Measurements from ENCODE around the gene PLIN4. TPM values are rescaled to one million over a fixed set of nuclear protein-coding genes. Genes with fewer than 3 reads are reported as not detected.

PLIN4 gene
- total RNA-seq, 2 experiments from 2014 or later: 0.05 TPM; not detected in 1

DNA sequence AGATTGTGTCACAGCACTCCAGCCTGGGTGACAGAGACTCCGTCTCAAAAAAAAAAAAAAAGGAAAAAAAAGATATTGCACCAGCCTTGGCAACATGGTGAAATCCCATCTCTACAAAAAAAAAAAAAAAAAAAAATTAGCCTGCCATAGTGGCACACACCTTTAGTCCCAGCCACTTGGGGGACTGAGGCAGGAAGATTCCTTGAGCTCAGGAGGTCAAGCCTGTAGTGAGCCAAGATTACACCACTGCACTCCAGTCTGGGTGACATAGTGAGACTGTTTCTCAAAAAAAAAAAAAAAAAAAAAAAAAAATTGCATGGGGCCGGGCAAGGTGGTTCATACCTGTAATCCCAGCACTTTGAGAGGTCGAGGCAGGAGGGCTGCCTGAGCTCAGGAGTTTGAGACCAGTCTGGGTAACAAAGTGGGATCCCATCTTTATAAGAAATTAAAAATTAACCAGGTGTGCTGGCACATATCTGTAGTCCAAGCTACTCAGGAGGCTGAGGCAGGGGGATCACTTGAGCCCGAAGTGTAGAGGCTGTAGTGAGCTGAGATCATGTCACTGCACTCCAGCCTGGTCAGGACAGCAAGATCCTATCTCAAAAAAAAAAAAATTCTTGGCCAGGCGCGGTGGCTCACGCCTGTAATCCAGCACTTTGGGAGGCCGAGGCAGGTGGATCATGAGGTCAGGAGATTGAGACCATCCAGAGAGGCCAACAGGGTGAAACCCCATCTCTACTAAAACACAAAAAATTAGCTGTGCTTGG is 53.3 kb downstream of the PLIN4 start:
- Mint-ChIP-seq H3K4me1 (ENCODE audit: low read depth) (no peaks in the 10 kb centered on the region), H3K36me3 (ENCODE audit: low read depth) (no peaks in the 10 kb centered on the region), H3K4me3 (no peak overlapping the region), H3K27ac (no peak overlapping the region), H3K27me3 (no peaks in the 10 kb centered on the region), H3K9me3 (no peaks in the 10 kb centered on the region)
- intact Hi-C loops (cut with micrococcal nuclease): no loop called here
- ChIA-PET POLR2A (no interaction called here), CTCF (no interaction called here)
- DNase-seq: no peak
- TF ChIP-seq, protein P1, sequence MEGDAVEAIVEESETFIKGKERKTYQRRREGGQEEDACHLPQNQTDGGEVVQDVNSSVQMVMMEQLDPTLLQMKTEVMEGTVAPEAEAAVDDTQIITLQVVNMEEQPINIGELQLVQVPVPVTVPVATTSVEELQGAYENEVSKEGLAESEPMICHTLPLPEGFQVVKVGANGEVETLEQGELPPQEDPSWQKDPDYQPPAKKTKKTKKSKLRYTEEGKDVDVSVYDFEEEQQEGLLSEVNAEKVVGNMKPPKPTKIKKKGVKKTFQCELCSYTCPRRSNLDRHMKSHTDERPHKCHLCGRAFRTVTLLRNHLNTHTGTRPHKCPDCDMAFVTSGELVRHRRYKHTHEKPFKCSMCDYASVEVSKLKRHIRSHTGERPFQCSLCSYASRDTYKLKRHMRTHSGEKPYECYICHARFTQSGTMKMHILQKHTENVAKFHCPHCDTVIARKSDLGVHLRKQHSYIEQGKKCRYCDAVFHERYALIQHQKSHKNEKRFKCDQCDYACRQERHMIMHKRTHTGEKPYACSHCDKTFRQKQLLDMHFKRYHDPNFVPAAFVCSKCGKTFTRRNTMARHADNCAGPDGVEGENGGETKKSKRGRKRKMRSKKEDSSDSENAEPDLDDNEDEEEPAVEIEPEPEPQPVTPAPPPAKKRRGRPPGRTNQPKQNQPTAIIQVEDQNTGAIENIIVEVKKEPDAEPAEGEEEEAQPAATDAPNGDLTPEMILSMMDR (IDR thresholded peaks at IDR 0.05): no peak
- ATAC-seq: no peak

DNA sequence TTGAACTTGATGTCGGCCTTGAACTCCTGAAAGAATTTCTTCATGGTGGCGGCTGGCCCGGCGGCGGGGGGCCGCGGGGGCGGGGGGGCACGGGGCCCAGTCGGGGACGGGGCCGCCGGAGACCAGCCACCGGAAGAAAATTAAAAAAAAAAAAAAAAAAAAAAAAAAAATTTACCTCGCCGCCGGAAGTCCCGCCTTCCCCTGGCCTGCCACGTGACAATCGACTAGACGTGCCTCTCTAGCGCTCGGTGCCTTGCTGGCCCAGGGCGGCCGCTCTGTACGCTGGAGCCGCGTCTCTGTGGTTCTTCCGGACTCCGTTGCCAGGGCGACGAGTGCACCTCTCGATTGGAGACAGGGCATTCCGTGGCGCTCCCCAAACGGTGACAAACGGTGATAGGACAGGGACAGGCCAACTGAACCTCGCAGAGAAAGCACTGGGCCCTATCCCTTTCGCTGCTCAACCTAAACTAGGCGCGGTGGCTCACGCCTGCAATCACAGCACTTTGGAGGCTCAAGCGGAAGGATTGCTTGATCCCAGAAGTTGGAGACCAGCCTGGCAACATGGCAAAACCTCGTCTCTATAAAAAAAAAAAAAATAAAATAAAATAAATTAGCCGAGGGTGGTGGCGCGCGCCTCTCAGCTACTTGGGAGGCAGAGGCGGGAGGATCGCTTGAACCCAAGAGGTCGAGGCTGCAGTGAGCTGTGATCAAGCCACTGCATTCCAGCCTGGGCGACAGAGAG is 60.5 kb downstream of the PLIN4 start, which contains the start of gene UBXN6:
Gene UBXN6 (minus strand): TSS at position 141 of the 742 bp plus-strand sequence. CDS start 97 bp downstream, at position 44.
- H3K9me3 Mint-ChIP-seq: no peaks in the 10 kb centered on the region
- H3K27ac Mint-ChIP-seq: peak within 1 kb of the TSS; percentile 84
- ChIA-PET CTCF (no interaction called here), POLR2A (interaction anchor here (0.9 to 4.3 kb wide), 8 partner anchors 11 to 55 kb away, joined by 3 to 17 read pairs (median 4); partner anchors contain the start of gene CHAF1A)
- no peaks in the 10 kb centered on the region for H3K36me3 Mint-ChIP-seq (ENCODE audit: low read depth)
- H3K27me3 Mint-ChIP-seq: no peaks in the 10 kb centered on the region
- peaks cover 19% of the 10 kb centered on the region for H3K4me1 Mint-ChIP-seq (ENCODE audit: low read depth)
- TF ChIP-seq, protein P1 (IDR thresholded peaks at IDR 0.05): no peak
- ATAC-seq (peak; percentile 97), DNase-seq (peak; percentile 99)
- H3K4me3 Mint-ChIP-seq: peak within 1 kb of the TSS; percentile 87
- intact Hi-C loops (cut with micrococcal nuclease): no loop called here

DNA sequence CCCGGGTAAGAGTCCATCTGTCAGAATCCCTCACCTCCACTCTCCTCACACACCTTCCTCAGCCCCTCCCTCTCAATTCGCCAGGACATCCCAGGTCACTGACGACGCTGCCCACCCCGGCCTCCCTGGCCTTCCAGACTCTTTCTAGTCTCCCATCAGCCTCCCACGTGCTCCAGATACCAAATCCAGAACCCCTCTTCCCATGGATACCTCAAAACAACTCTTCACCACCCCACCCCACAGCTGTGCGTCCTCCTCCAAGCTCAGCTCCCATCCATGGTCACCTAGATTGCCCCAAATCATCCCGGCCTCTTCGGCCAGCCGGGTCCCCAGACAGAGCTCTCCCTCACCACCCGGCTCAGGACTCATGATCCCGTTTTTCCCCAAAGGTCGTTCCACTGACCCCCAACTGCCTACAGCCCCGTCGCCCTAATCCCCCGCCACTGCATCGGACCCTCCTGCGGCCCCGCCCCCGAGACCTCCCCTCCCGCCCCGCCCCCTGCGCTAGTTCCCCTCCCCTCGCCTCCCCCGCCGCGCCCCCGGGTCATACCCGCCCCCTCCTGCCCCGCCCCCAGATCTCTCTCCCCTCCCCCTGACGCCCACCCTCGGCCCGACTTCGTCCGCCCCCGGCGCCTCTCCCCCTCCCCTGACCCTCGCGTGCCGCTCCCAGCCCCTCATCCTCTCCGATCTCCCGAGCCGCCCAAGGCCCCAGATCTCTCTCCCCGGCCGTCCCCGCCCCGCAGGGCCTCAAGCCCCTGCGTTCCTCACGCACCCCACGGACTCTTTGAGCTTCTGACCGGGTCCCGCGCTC is 61.2 kb downstream of the PLIN4 start:
- TF ChIP-seq, protein P1 (IDR thresholded peaks at IDR 0.05): no peak

DNA sequence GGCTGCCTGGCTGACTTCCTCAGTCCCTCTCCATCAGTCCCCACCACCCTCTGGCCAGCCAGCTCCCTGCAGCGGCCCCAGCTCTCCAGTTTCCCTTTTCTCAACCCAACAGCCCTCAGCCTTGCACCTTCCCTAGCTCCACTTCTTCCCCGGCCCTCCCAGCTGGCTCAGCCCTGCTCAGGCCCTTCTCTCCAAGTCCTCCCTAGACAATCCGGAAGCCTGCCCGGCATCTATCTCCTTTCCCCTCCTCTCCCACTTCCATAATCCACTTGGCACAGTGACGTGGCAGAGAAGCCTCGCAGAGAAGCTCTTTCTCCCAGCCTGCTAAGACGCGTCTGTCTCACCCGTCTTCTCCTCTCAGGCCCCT is 61.8 kb downstream of the PLIN4 start:
- intact Hi-C loops (cut with micrococcal nuclease): no loop called here
- Mint-ChIP-seq H3K36me3 (ENCODE audit: low read depth) (no peaks in the 10 kb centered on the region), H3K4me1 (ENCODE audit: low read depth) (peaks cover 19% of the 10 kb centered on the region), H3K4me3 (peak overlapping the region; percentile 87), H3K9me3 (no peaks in the 10 kb centered on the region), H3K27me3 (no peaks in the 10 kb centered on the region), H3K27ac (peak overlapping the region; percentile 84)
- TF ChIP-seq, protein P1 (IDR thresholded peaks at IDR 0.05): no peak
- DNase-seq: no peak
- ChIA-PET POLR2A (interaction anchor here (1.0 to 4.3 kb wide), 8 partner anchors 10 to 54 kb away, joined by 3 to 17 read pairs (median 4); partner anchors contain the start of gene CHAF1A), CTCF (interaction anchor here (0.6 to 1.2 kb wide), 3 partner anchors 15 to 76 kb away, joined by 3 to 4 read pairs (median 3); no protein-coding TSS in a partner anchor)
- no peak for ATAC-seq

More for the DNA sequence above, 61.2 kb downstream of the PLIN4 start:
- POLR2A ChIA-PET: interaction anchor here (1.0 to 4.3 kb wide), 7 partner anchors 11 to 55 kb away, joined by 3 to 17 read pairs (median 4); partner anchors contain the start of gene CHAF1A
- no peaks in the 10 kb centered on the region for H3K36me3 Mint-ChIP-seq (ENCODE audit: low read depth)
- ATAC-seq (peak; percentile 28), DNase-seq (peak; percentile 33)
- peak overlapping the region; percentile 87 for H3K4me3 Mint-ChIP-seq
- H3K4me1 Mint-ChIP-seq (ENCODE audit: low read depth): peaks cover 19% of the 10 kb centered on the region
- H3K27ac Mint-ChIP-seq: peak overlapping the region; percentile 84
- no peaks in the 10 kb centered on the region for H3K27me3 Mint-ChIP-seq
- H3K9me3 Mint-ChIP-seq: no peaks in the 10 kb centered on the region
- CTCF ChIA-PET: interaction anchor here (0.6 to 1.2 kb wide), 3 partner anchors 14 to 77 kb away, joined by 3 to 4 read pairs (median 3); no protein-coding TSS in a partner anchor
- intact Hi-C loops (cut with micrococcal nuclease): no loop called here
